WTC11 (cell line): ENCODE data around the gene LRRC51. TPM values are rescaled to one million over a fixed set of nuclear protein-coding genes. Genes with fewer than 3 reads are reported as not detected.

Experiments
- ATAC-seq: fragments of 200-7000 bp; cut with Tn5 transposase; 2 replicates; pipeline ENCODE4 v1.10.0; 2021; ENCODE audit warnings: mild to moderate bottlenecking, moderate library complexity
- CTCF ChIA-PET: fragments of 300-600 bp; sonication (Branson Sonifier 250); formaldehyde crosslinking; loops from one replicate; lab custom pipeline; 2021; ENCODE audit warnings: antibody characterized with exemption; lab: Charles Lee
- POLR2A ChIA-PET: fragments of 350-600 bp; sonication (Branson Sonifier 250); formaldehyde crosslinking; loops from one replicate; lab custom pipeline; 2021; ENCODE audit warnings: antibody characterized with exemption; lab: Charles Lee
- DNase-seq: peaks from one replicate; pipeline ENCODE4 v3.0.0; 2021; ENCODE audit warnings: low spot score
- H3K27ac Mint-ChIP-seq: 2 replicates; pipeline ENCODE4 v1.8.0; 2021; ENCODE audit warnings: mixed read lengths
- H3K27me3 Mint-ChIP-seq: 2 replicates; pipeline ENCODE4 v1.8.0; 2021; ENCODE audit warnings: low read depth, mild to moderate bottlenecking, moderate library complexity, mixed read lengths
- H3K36me3 Mint-ChIP-seq: 2 replicates; pipeline ENCODE4 v1.8.0; 2021; ENCODE audit warnings: mixed read lengths
- H3K4me1 Mint-ChIP-seq: 2 replicates; pipeline ENCODE4 v1.8.0; 2022; ENCODE audit warnings: mixed read lengths
- H3K4me3 Mint-ChIP-seq: 2 replicates; pipeline ENCODE4 v1.8.0; 2021; ENCODE audit warnings: mild to moderate bottlenecking, moderate library complexity, mixed read lengths
- H3K9me3 Mint-ChIP-seq: 2 replicates; pipeline ENCODE4 v1.8.0; 2021; ENCODE audit warnings: mixed read lengths
- CBFB ChIP-seq: sonication (generic); formaldehyde crosslinking; IDR thresholded peaks from 2 replicates; pipeline ENCODE4 v1.8.1; 2022; ENCODE audit warnings: mild to moderate bottlenecking, low read depth, missing genetic modification reagents
- CREB1 ChIP-seq: sonication (generic); formaldehyde crosslinking; IDR thresholded peaks from 2 replicates; pipeline ENCODE4 v1.8.0; 2023; ENCODE audit warnings: mild to moderate bottlenecking, missing genetic modification reagents
- FOXJ3 ChIP-seq: sonication (generic); formaldehyde crosslinking; IDR thresholded peaks from 2 replicates; pipeline ENCODE4 v1.9.0; 2021; ENCODE audit warnings: missing genetic modification reagents, mild to moderate bottlenecking, borderline replicate concordance
- GABPB1 ChIP-seq: sonication (generic); formaldehyde crosslinking; IDR thresholded peaks from 2 replicates; pipeline ENCODE4 v1.8.1; 2023; ENCODE audit warnings: mild to moderate bottlenecking, missing genetic modification reagents
- GTF2I ChIP-seq: fragments of 250-450 bp; sonication (Bioruptor Pico); conservative IDR thresholded peaks from 2 replicates; pipeline ENCODE4 v1.4.0; 2021; ENCODE audit warnings: mild to moderate bottlenecking
- SMAD4 ChIP-seq: sonication (generic); formaldehyde crosslinking; IDR thresholded peaks from 2 replicates; pipeline ENCODE4 v1.8.0; 2022; ENCODE audit warnings: mild to moderate bottlenecking, missing genetic modification reagents
- SOX15 ChIP-seq: fragments of 250-450 bp; sonication (Bioruptor Pico); IDR thresholded peaks from 2 replicates; pipeline ENCODE4 v1.9.0; 2021; ENCODE audit warnings: mild to moderate bottlenecking
- TCF7 ChIP-seq: sonication (generic); formaldehyde crosslinking; IDR thresholded peaks from 2 replicates; pipeline ENCODE4 v1.8.0; 2022; ENCODE audit warnings: mild to moderate bottlenecking, low read depth, missing genetic modification reagents, moderate library complexity
- TP53 ChIP-seq: sonication (generic); formaldehyde crosslinking; IDR thresholded peaks from 2 replicates; pipeline ENCODE4 v1.8.1; 2023; ENCODE audit warnings: mild to moderate bottlenecking, missing genetic modification reagents
- ZBTB21 ChIP-seq: sonication (generic); formaldehyde crosslinking; IDR thresholded peaks from 2 replicates; pipeline ENCODE4 v1.8.1; 2023; ENCODE audit warnings: mild to moderate bottlenecking, missing genetic modification reagents, borderline replicate concordance
- ZNF396 ChIP-seq: fragments of 250-450 bp; sonication (Bioruptor Pico); IDR thresholded peaks from 2 replicates; pipeline ENCODE4 v1.8.0; 2021; ENCODE audit warnings: mild to moderate bottlenecking, moderate library complexity, borderline replicate concordance
- total RNA-seq: library from RNA; stranded (reverse); gene quantifications from 3 replicates; pipeline ENCODE4 v1.2.3, GENCODE V29; 2021
- TF ChIP-seq, protein P1 (sequence below): sonication (generic); formaldehyde crosslinking; IDR thresholded peaks from 2 replicates; pipeline ENCODE4 v1.8.0; 2023; ENCODE audit warnings: missing genetic modification reagents
- TF ChIP-seq, protein P2 (sequence below): sonication (generic); formaldehyde crosslinking; IDR thresholded peaks from 2 replicates; pipeline ENCODE4 v1.8.1; 2023; ENCODE audit warnings: mild to moderate bottlenecking, moderate library complexity, missing genetic modification reagents
- TF ChIP-seq, protein P3 (sequence below): sonication (generic); formaldehyde crosslinking; IDR thresholded peaks from 2 replicates; pipeline ENCODE4 v1.8.1; 2022; ENCODE audit warnings: low read depth, missing genetic modification reagents, borderline replicate concordance
- TF ChIP-seq, protein P4 (sequence below): sonication (generic); formaldehyde crosslinking; conservative IDR thresholded peaks from 2 replicates; pipeline ENCODE4 v1.8.1; 2023; ENCODE audit warnings: mild to moderate bottlenecking, low read depth, missing genetic modification reagents, moderate library complexity
- TF ChIP-seq, protein P5 (sequence below): sonication (generic); formaldehyde crosslinking; IDR thresholded peaks from 2 replicates; pipeline ENCODE4 v1.8.0; 2022; ENCODE audit warnings: mild to moderate bottlenecking, missing genetic modification reagents
- TF ChIP-seq, protein P6 (sequence below): sonication (generic); formaldehyde crosslinking; IDR thresholded peaks from 2 replicates; pipeline ENCODE4 v1.8.1; 2023; ENCODE audit warnings: mild to moderate bottlenecking, missing genetic modification reagents, moderate library complexity
- TF ChIP-seq, protein P7 (sequence below): sonication (generic); formaldehyde crosslinking; IDR thresholded peaks from 2 replicates; pipeline ENCODE4 v1.8.1; 2022; ENCODE audit warnings: mild to moderate bottlenecking, missing genetic modification reagents, moderate library complexity, borderline replicate concordance
- TF ChIP-seq, protein P8 (sequence below): sonication (generic); formaldehyde crosslinking; IDR thresholded peaks from 2 replicates; pipeline ENCODE4 v1.8.1; 2023; ENCODE audit warnings: mild to moderate bottlenecking, missing genetic modification reagents, borderline replicate concordance

Gene LRRC51
- total RNA-seq, 1 experiment from 2014 or later, result 5.3 TPM

DNA sequence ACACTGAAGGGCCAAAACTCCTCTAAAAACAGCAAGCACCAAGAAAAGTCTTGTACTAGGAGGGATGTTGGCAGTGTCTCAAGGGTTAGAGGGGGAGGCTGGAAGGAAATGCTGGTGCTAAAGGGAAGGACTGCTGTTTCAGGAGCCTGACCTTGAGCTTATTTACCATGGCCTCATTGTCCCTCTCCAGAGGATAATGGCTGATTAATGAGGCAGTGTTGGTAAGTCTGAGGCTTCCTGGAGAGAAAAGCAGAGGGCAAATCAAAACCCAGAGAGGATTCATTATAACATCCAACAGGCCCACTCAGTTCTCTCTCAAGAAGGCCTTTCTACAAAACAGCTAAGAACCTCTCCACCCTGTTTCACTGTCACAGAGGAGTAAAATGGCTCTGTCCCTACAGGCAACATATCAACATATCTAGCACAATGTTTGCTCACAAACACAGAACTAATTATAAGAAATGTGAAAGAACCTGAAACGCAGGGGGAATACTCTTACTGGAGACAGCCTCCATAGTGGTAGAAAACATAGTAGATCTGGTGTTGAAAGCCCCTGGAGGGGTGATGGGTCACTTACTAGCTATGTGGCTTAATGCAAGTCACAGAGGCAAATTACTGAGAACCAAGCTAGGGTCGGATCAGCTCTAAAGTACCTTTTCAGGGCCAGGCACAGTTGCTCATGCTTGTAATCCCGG is 31.7 kb upstream of the LRRC51 start:
- H3K27ac Mint-ChIP-seq, result peak overlapping the region; percentile 90
- CTCF ChIA-PET, result interaction anchor here (1.2 to 5.6 kb wide), 5 partner anchors 24 to 423 kb away, joined by 3 to 34 read pairs (median 7); no protein-coding TSS in a partner anchor

DNA sequence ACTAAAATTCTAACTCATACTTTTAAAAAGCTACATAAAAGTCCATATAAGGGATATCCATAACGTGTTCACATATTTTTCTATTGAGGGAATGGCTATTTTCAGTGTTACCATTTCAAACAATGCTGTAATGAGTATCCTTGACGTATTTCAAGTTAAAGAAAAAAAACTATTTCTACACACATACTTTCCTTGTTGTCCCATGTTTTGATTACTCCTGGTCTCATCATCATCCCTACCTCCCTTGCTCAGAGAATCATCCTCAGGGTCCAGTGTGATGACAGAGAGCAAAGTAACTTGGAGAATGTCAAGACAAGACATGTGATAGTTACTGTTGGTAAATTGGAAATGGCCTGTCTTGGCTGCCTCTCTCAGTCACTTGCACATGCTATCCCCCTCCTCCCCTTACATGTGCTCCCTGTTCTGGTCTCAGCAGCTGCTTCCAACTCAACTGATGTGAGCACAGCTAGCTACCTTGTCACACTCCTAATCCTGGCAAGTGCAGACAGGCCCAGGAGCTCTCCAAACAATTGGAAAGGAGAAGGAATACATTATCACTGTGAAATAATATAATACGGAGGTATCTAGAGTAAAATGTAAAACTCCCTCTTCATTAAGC is 22.1 kb upstream of the LRRC51 start:
- H3K9me3 Mint-ChIP-seq, result no peaks in the 10 kb centered on the region
- H3K27ac Mint-ChIP-seq, result peak overlapping the region; percentile 60; the same call in 1 of the 2 replicates
- H3K4me3 Mint-ChIP-seq, result no peak overlapping the region
- CTCF ChIA-PET, result interaction anchor here (1.7 kb wide), 1 partner anchor 33 kb away, joined by 6 read pairs; no protein-coding TSS in a partner anchor
- peaks cover 14% of the 10 kb centered on the region for H3K4me1 Mint-ChIP-seq
- POLR2A ChIA-PET, result interaction anchor here (0.6 kb wide), 2 partner anchors 37 to 274 kb away, joined by 3 to 4 read pairs; no protein-coding TSS in a partner anchor
- DNase-seq, result no peak
- H3K36me3 Mint-ChIP-seq, result peaks cover 8% of the 10 kb centered on the region; the same call in 1 of the 2 replicates
- H3K27me3 Mint-ChIP-seq, result no peaks in the 10 kb centered on the region
- ATAC-seq, result no peak
- TF ChIP-seq SOX15 (no peak), GABPB1 (CRISPR knock-in tag) (no peak), SMAD4 (CRISPR knock-in tag) (no peak), FOXJ3 (CRISPR knock-in tag) (no peak), GTF2I (no peak)
- TF ChIP-seq, protein P1, sequence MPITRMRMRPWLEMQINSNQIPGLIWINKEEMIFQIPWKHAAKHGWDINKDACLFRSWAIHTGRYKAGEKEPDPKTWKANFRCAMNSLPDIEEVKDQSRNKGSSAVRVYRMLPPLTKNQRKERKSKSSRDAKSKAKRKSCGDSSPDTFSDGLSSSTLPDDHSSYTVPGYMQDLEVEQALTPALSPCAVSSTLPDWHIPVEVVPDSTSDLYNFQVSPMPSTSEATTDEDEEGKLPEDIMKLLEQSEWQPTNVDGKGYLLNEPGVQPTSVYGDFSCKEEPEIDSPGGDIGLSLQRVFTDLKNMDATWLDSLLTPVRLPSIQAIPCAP, result no peak
- TF ChIP-seq, protein P2, sequence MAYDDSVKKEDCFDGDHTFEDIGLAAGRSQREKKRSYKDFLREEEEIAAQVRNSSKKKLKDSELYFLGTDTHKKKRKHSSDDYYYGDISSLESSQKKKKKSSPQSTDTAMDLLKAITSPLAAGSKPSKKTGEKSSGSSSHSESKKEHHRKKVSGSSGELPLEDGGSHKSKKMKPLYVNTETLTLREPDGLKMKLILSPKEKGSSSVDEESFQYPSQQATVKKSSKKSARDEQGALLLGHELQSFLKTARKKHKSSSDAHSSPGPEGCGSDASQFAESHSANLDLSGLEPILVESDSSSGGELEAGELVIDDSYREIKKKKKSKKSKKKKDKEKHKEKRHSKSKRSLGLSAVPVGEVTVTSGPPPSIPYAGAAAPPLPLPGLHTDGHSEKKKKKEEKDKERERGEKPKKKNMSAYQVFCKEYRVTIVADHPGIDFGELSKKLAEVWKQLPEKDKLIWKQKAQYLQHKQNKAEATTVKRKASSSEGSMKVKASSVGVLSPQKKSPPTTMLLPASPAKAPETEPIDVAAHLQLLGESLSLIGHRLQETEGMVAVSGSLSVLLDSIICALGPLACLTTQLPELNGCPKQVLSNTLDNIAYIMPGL, result no peak
- TF ChIP-seq, protein P3, sequence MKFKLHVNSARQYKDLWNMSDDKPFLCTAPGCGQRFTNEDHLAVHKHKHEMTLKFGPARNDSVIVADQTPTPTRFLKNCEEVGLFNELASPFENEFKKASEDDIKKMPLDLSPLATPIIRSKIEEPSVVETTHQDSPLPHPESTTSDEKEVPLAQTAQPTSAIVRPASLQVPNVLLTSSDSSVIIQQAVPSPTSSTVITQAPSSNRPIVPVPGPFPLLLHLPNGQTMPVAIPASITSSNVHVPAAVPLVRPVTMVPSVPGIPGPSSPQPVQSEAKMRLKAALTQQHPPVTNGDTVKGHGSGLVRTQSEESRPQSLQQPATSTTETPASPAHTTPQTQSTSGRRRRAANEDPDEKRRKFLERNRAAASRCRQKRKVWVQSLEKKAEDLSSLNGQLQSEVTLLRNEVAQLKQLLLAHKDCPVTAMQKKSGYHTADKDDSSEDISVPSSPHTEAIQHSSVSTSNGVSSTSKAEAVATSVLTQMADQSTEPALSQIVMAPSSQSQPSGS (CRISPR knock-in tag), result no peak
- TF ChIP-seq, protein P4, sequence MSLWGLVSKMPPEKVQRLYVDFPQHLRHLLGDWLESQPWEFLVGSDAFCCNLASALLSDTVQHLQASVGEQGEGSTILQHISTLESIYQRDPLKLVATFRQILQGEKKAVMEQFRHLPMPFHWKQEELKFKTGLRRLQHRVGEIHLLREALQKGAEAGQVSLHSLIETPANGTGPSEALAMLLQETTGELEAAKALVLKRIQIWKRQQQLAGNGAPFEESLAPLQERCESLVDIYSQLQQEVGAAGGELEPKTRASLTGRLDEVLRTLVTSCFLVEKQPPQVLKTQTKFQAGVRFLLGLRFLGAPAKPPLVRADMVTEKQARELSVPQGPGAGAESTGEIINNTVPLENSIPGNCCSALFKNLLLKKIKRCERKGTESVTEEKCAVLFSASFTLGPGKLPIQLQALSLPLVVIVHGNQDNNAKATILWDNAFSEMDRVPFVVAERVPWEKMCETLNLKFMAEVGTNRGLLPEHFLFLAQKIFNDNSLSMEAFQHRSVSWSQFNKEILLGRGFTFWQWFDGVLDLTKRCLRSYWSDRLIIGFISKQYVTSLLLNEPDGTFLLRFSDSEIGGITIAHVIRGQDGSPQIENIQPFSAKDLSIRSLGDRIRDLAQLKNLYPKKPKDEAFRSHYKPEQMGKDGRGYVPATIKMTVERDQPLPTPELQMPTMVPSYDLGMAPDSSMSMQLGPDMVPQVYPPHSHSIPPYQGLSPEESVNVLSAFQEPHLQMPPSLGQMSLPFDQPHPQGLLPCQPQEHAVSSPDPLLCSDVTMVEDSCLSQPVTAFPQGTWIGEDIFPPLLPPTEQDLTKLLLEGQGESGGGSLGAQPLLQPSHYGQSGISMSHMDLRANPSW, result no peak
- TF ChIP-seq, protein P5, sequence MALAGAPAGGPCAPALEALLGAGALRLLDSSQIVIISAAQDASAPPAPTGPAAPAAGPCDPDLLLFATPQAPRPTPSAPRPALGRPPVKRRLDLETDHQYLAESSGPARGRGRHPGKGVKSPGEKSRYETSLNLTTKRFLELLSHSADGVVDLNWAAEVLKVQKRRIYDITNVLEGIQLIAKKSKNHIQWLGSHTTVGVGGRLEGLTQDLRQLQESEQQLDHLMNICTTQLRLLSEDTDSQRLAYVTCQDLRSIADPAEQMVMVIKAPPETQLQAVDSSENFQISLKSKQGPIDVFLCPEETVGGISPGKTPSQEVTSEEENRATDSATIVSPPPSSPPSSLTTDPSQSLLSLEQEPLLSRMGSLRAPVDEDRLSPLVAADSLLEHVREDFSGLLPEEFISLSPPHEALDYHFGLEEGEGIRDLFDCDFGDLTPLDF (CRISPR knock-in tag), result no peak
- TF ChIP-seq, protein P6, sequence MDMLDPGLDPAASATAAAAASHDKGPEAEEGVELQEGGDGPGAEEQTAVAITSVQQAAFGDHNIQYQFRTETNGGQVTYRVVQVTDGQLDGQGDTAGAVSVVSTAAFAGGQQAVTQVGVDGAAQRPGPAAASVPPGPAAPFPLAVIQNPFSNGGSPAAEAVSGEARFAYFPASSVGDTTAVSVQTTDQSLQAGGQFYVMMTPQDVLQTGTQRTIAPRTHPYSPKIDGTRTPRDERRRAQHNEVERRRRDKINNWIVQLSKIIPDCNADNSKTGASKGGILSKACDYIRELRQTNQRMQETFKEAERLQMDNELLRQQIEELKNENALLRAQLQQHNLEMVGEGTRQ (CRISPR knock-in tag), result no peak
- TF ChIP-seq, protein P7, sequence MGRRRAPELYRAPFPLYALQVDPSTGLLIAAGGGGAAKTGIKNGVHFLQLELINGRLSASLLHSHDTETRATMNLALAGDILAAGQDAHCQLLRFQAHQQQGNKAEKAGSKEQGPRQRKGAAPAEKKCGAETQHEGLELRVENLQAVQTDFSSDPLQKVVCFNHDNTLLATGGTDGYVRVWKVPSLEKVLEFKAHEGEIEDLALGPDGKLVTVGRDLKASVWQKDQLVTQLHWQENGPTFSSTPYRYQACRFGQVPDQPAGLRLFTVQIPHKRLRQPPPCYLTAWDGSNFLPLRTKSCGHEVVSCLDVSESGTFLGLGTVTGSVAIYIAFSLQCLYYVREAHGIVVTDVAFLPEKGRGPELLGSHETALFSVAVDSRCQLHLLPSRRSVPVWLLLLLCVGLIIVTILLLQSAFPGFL (CRISPR knock-in tag), result no peak

More for the DNA sequence above, 31.7 kb upstream of the LRRC51 start:
- peak; percentile 86 for ATAC-seq
- DNase-seq, result no peak
- H3K4me1 Mint-ChIP-seq, result peaks cover 28% of the 10 kb centered on the region
- POLR2A ChIA-PET, result no interaction called here
- H3K27me3 Mint-ChIP-seq, result no peaks in the 10 kb centered on the region
- no peaks in the 10 kb centered on the region for H3K9me3 Mint-ChIP-seq
- no peak overlapping the region; the same call in 1 of the 2 replicates for H3K4me3 Mint-ChIP-seq
- TF ChIP-seq ZNF396 (CRISPR knock-in tag) (no peak), CREB1 (CRISPR knock-in tag) (no peak), TP53 (CRISPR knock-in tag) (no peak), ZBTB21 (CRISPR knock-in tag) (no peak), SMAD4 (CRISPR knock-in tag) (no peak), CBFB (CRISPR knock-in tag) (no peak), TCF7 (CRISPR knock-in tag) (no peak), GTF2I (no peak)
- TF ChIP-seq, protein P8, sequence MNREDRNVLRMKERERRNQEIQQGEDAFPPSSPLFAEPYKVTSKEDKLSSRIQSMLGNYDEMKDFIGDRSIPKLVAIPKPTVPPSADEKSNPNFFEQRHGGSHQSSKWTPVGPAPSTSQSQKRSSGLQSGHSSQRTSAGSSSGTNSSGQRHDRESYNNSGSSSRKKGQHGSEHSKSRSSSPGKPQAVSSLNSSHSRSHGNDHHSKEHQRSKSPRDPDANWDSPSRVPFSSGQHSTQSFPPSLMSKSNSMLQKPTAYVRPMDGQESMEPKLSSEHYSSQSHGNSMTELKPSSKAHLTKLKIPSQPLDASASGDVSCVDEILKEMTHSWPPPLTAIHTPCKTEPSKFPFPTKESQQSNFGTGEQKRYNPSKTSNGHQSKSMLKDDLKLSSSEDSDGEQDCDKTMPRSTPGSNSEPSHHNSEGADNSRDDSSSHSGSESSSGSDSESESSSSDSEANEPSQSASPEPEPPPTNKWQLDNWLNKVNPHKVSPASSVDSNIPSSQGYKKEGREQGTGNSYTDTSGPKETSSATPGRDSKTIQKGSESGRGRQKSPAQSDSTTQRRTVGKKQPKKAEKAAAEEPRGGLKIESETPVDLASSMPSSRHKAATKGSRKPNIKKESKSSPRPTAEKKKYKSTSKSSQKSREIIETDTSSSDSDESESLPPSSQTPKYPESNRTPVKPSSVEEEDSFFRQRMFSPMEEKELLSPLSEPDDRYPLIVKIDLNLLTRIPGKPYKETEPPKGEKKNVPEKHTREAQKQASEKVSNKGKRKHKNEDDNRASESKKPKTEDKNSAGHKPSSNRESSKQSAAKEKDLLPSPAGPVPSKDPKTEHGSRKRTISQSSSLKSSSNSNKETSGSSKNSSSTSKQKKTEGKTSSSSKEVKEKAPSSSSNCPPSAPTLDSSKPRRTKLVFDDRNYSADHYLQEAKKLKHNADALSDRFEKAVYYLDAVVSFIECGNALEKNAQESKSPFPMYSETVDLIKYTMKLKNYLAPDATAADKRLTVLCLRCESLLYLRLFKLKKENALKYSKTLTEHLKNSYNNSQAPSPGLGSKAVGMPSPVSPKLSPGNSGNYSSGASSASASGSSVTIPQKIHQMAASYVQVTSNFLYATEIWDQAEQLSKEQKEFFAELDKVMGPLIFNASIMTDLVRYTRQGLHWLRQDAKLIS (CRISPR knock-in tag), result no peak
- 0 out of 2 replicates have a peak, but pooled peaks cover 3% of the 10 kb centered on the region for H3K36me3 Mint-ChIP-seq
